GM10266 (cell line): ENCODE results near the gene CASP8AP2.
A peak's percentile ranks its signal among the peaks of the same experiment; 100 is the strongest.

Source experiments
- DNase-seq: peaks from one replicate; pipeline ENCODE4 v3.0.0; 2012; ENCODE audit errors: extremely low spot score
- TF ChIP-seq, protein P1 (sequence below): IDR thresholded peaks from 2 replicates; pipeline ENCODE4 v1.5.1; 2012; ENCODE audit warnings: mild to moderate bottlenecking, low read depth; ENCODE audit not compliant: control insufficient read depth, insufficient read depth; ENCODE audit errors: missing control alignments

CASP8AP2 gene

DNA sequence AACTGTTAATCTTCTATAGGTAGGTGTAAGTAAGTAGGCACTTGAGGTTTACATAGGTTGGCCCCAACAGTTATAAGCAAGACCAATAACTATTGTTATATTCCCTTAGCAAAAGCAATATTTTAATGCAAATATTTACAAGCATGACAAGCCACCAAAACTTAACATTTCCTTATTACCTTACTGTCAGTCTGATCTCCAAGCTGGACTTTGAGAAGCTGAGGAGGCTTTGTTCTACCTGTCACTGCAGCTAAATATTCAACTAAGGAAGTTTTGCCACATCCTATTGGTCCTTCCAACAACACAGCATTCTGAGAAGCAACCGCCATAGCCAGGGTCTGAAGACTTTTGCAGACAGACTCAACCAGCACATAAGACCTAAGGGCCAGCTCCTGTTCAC is 39.7 kb upstream of the CASP8AP2 start:
- TF ChIP-seq, protein P1, sequence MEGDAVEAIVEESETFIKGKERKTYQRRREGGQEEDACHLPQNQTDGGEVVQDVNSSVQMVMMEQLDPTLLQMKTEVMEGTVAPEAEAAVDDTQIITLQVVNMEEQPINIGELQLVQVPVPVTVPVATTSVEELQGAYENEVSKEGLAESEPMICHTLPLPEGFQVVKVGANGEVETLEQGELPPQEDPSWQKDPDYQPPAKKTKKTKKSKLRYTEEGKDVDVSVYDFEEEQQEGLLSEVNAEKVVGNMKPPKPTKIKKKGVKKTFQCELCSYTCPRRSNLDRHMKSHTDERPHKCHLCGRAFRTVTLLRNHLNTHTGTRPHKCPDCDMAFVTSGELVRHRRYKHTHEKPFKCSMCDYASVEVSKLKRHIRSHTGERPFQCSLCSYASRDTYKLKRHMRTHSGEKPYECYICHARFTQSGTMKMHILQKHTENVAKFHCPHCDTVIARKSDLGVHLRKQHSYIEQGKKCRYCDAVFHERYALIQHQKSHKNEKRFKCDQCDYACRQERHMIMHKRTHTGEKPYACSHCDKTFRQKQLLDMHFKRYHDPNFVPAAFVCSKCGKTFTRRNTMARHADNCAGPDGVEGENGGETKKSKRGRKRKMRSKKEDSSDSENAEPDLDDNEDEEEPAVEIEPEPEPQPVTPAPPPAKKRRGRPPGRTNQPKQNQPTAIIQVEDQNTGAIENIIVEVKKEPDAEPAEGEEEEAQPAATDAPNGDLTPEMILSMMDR = no peak
- DNase-seq = no peak

- TF ChIP-seq, protein P1 = no peak
Measured at GRCh38 chr6:89790403-89790802, 39.3 kb upstream of the CASP8AP2 start.

GRCh38 chr6:89792881-89793280 is 36.8 kb upstream of the CASP8AP2 start:
- peak; percentile 31 for DNase-seq
- TF ChIP-seq, protein P1 = peak; percentile 48

More at GRCh38 chr6:89790403-89790802, 39.3 kb upstream of the CASP8AP2 start:
- no peak for DNase-seq

GRCh38 chr6:89793586-89793985 is 36.1 kb upstream of the CASP8AP2 start:
- TF ChIP-seq, protein P1 = no peak

GRCh38 chr6:89794324-89794723 is 35.4 kb upstream of the CASP8AP2 start:
- TF ChIP-seq, protein P1 = no peak
- DNase-seq = no peak

More at GRCh38 chr6:89793586-89793985, 36.1 kb upstream of the CASP8AP2 start:
- no peak for DNase-seq

DNA sequence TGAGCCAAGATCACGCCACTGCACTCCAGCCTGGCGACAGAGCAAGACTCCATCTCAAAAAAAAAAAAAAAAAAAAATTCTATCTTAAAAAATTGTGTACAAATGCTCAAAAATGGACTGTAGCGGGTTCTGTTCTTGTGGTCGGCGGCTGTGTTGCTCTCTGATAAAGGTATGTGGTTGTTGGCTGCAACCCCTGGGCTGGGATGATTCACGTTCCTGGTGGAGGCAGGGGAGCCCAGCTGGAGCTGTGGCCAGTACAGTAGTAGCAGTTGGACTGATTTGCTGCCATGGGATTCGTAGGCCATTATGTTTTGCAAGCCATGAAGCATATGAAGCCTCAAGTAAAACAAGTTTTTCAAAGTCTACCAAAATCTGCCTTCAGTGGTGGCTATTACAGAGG is 32.4 kb upstream of the CASP8AP2 start:
- TF ChIP-seq, protein P1 = no peak
- no peak for DNase-seq

DNA sequence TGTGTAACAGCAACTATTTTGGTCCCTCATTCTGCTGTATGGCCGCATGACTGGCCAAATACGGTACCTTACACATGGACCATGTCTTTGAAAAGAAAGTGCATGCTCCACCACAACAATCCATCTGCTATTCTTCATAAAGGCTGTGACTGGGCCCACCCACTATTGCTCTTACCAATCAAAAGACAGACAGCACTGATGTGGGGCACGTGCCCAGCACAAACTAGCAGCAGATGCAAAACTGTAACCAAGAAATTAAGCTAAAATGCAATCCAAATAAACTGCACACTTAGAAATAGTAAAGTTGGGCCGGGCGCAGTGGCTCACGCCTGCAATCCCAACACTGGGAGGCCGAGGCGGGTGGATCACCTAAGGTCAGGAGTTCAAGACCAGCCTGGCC is 30.6 kb upstream of the CASP8AP2 start:
- DNase-seq = no peak
- TF ChIP-seq, protein P1 = no peak
